IPS DF 19.7 (cell line): ENCODE measurements around the gene IRGM.

Experiments
- DNase-seq: peaks from one replicate; pipeline ENCODE4 v3.0.0-alpha.2; 2013; ENCODE audit warnings: low read depth, low spot score

IRGM gene

GRCh38 chr5:150895431-150896428 lies 49.4 kb downstream of the IRGM start:
- DNase-seq: no peak
